Right lobe of liver (tissue), 6 donors: ENCODE data around the gene SELENOM. TPM values are rescaled to one million over a fixed set of nuclear protein-coding genes. Genes with fewer than 3 reads are reported as not detected.
"Not testable (repeated sequence)": the region's sequence is repeated elsewhere in the genome, so short reads cannot be mapped to it uniquely, and the experiment has no call there.

Source experiments
- ATAC-seq, 4 donors: fragments of 200-7000 bp; cut with Tn5 transposase; one replicate each; pipeline ENCODE4 v1.9.1; 2020; ENCODE audit warnings: mild to moderate bottlenecking in 4 of 4, moderate library complexity in 4 of 4
- DNase-seq, 3 donors: peaks; one replicate each; pipeline ENCODE4 v3.0.0-alpha.2; 2020
- H3K27ac ChIP-seq, 3 donors: fragments of 200-600 bp; one replicate each; pipeline ENCODE4 v1.8.0; 2022
- H3K27me3 ChIP-seq, 2 donors: fragments of 200-600 bp; one replicate each; pipeline ENCODE4 v1.8.0; 2022
- H3K36me3 ChIP-seq, 4 donors: fragments of 200-600 bp; sonication (generic) in 1 of 4; one replicate each; pipeline versions ENCODE4 v1.5.1 to v1.8.0; 2017 to 2022; ENCODE audit warnings: control low read depth in 1 of 4
- H3K4me1 ChIP-seq, 4 donors: fragments of 200-600 bp; sonication (generic) in 1 of 4; one replicate each; pipeline versions ENCODE4 v1.5.1 to v1.8.0; 2017 to 2022; ENCODE audit warnings: control low read depth in 1 of 4
- H3K4me3 ChIP-seq, 3 donors: fragments of 200-600 bp; one replicate each; pipeline ENCODE4 v1.8.0; 2022
- H3K9me3 ChIP-seq, 4 donors: fragments of 200-600 bp; sonication (generic) in 1 of 4; one replicate each; pipeline versions ENCODE4 v1.5.1 to v1.8.0; 2017 to 2022; ENCODE audit warnings: control low read depth in 1 of 4
- POLR2A ChIP-seq: fragments of 450-650 bp; IDR thresholded peaks from one replicate; pipeline ENCODE4 v1.6.1; 2017; ENCODE audit warnings: antibody characterized with exemption, mild to moderate bottlenecking
- WGBS: methylation state at CpG from one replicate; pipeline ENCODE4 v1.1.6; 2018; ENCODE audit warnings: low coverage, low lambda C conversion rate; ENCODE audit not compliant: insufficient coverage; ENCODE audit errors: missing lambda C conversion rate; 5-methylcytosine and 5-hydroxymethylcytosine counted together
- intact Hi-C, 2 donors: fragments of 100-400 bp; cut with DNase I; formaldehyde crosslinking; loops; one replicate each; pipeline versions ENCODE4 v1.11.2 to v1.14.1; 2022
- total RNA-seq, 6 experiments: library from RNA; depleted of rRNA in 2 of 6; stranded (reverse); fragments of >200 nt in 2 of 6; fragmentation: NEBNext Ultra II Directional in 3 of 6; extraction: Animal tissue kit (Norgen Biotek cat#: 25700) in 3 of 6; gene quantifications; one replicate each; pipeline versions ENCODE4 v1.1.0 to v1.2.4, GENCODE V29; 2016 to 2023
- TF ChIP-seq, protein P1 (sequence below), 4 donors: fragments of 200-600 bp in 3 of 4; fragments of 450-650 bp in 1 of 4; IDR thresholded peaks; one replicate each; pipeline versions ENCODE4 v1.5.1 to v1.8.0; 2016 to 2022; ENCODE audit warnings: antibody characterized with exemption in 4 of 4, mild to moderate bottlenecking in 2 of 4
- donor health status: DM: no; HTN: yes; CAD: no.
- donor health status: DM: no; HTN: no; CAD: no.
- donor health status: DM: no; HTN: no; CAD: no.
- donor health status: DM: no; HTN: yes; CAD: no.
- donor health status: DM: no; HTN: yes; CAD: no.

SELENOM gene
- total RNA-seq, 6 experiments from 2014 or later, result 4.7 to 52.0 (median 9.4) TPM

DNA sequence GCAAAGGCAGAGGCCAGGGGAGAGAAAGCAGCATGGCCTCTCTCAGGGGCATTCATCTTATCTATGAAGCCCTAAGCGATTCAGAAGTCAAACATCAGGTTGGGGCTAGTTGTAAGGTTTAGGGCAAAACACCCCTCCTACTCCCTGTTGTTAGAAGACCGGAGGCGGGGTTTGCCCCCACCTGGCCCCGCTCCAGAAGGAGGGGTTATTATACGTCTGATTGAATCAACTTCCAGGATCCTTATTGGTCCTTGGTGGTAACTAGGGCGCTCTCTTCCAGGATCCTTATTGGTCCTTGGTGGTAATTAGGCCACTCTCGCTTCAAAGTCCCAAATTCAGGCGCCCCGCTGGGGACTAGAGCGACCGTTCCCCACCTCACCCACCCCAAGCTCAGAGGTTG is 38.4 kb downstream of the SELENOM start:
- 55% methylated on average over 5 of the region's 11 CpGs for WGBS
- ATAC-seq (no peak), DNase-seq (no peak)
- no peaks in the 10 kb centered on the region for H3K9me3 ChIP-seq
- no peak overlapping the region for H3K27ac ChIP-seq
- no peaks in the 10 kb centered on the region for H3K27me3 ChIP-seq
- H3K4me3 ChIP-seq, result no peak overlapping the region
- intact Hi-C loops, result no loop called here
- TF ChIP-seq, protein P1, sequence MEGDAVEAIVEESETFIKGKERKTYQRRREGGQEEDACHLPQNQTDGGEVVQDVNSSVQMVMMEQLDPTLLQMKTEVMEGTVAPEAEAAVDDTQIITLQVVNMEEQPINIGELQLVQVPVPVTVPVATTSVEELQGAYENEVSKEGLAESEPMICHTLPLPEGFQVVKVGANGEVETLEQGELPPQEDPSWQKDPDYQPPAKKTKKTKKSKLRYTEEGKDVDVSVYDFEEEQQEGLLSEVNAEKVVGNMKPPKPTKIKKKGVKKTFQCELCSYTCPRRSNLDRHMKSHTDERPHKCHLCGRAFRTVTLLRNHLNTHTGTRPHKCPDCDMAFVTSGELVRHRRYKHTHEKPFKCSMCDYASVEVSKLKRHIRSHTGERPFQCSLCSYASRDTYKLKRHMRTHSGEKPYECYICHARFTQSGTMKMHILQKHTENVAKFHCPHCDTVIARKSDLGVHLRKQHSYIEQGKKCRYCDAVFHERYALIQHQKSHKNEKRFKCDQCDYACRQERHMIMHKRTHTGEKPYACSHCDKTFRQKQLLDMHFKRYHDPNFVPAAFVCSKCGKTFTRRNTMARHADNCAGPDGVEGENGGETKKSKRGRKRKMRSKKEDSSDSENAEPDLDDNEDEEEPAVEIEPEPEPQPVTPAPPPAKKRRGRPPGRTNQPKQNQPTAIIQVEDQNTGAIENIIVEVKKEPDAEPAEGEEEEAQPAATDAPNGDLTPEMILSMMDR (IDR thresholded peaks at IDR 0.05), result no peak
- TF ChIP-seq POLR2A, result no peak
- no peaks in the 10 kb centered on the region for H3K4me1 ChIP-seq
- no peaks in the 10 kb centered on the region for H3K36me3 ChIP-seq

DNA sequence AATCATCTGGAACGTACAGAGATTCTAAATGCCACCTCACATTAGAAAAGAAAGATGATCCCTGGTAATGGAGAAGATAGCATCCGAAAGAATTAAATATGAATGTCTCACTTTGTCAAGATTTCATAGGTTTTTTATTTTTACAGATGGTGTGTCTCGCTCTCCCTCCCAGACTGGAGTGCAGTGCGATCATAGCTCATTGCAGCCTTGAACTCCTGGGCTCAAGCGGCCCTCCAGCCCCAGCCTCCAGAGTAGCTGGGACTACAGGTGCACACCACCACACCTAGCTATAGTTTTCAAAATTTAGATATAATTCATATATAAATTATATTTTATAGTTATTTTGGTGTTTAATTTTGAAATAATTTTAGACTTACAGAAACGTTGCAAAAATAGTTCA is 43.0 kb downstream of the SELENOM start:
- no peak for DNase-seq
- Histone ChIP-seq H3K4me3 (no peak overlapping the region), H3K9me3 (no peaks in the 10 kb centered on the region), H3K4me1 (no peaks in the 10 kb centered on the region), H3K27me3 (no peaks in the 10 kb centered on the region), H3K27ac (no peak overlapping the region), H3K36me3 (no peaks in the 10 kb centered on the region)
- intact Hi-C loops, result no loop called here
- no peak for ATAC-seq
- TF ChIP-seq, protein P1 (IDR thresholded peaks at IDR 0.05), result no peak
- no peak for TF ChIP-seq POLR2A
- 87% methylated on average over 6 of the region's 6 CpGs for WGBS

DNA sequence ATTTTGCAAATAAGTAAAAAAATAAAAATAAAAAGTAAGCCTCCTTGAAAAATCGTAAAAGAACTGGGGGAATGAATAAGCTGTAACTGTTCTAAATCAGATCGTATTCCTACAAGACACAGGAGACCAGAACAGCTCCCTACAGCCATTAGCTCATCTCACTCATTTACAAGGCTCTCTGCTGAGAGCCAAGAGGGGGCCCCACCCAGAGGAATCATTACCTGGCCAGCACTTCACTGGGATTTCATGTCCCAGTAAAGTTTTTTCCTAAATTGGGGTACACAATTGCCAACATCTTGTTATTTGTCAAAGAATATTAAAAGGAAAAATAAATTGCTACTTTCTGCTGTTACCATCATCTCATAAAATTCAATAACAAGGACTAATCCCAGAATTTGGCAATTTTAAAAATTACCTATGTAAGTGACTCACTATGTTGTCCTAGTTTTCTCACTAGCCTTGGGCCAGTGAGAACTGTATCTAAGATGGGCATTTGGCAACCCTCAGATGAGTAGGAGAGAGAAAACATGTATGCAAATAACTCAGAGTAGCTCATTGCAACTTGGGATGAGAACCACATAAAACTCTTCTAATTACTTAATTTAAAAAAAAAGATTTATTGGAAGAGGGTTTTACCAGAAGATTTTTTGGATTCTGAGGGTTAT is 44.7 kb downstream of the SELENOM start:
- intact Hi-C loops, result no loop called here
- TF ChIP-seq POLR2A, result no peak
- TF ChIP-seq, protein P1 (IDR thresholded peaks at IDR 0.05), result no peak
- WGBS, result 72% methylated on average over 2 of the region's 2 CpGs
- no peak overlapping the region for H3K4me3 ChIP-seq
- DNase-seq (no peak), ATAC-seq (no peak)
- no peak overlapping the region for H3K27ac ChIP-seq
- H3K27me3 ChIP-seq, result no peaks in the 10 kb centered on the region
- no peaks in the 10 kb centered on the region for H3K9me3 ChIP-seq
- no peaks in the 10 kb centered on the region for H3K4me1 ChIP-seq
- H3K36me3 ChIP-seq, result no peaks in the 10 kb centered on the region

DNA sequence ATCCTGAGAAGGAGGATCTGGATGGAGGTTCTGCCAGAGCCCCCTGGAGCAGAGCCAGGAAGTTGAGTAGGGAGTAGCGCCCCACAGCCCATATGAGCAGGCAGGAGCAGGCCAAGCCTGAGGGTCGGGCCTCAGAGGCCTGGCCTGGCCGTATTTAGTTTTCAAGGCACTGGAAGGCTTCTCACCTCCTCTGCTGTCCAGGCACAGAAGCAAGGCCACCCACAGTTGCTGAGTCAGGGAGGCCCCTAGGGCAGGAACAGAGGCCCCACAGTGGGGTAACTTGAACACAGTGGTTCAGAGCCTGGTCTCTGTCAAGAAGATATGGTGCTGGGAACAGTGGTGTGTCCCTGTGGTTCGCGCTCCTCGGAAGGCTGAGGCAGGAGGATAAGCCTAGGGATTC is 47.7 kb downstream of the SELENOM start:
- ATAC-seq, result peak in 1 of 4 donors; percentile 20
- H3K9me3 ChIP-seq, result not testable (repeated sequence)
- 30% methylated on average over 2 of the region's 6 CpGs for WGBS

DNA sequence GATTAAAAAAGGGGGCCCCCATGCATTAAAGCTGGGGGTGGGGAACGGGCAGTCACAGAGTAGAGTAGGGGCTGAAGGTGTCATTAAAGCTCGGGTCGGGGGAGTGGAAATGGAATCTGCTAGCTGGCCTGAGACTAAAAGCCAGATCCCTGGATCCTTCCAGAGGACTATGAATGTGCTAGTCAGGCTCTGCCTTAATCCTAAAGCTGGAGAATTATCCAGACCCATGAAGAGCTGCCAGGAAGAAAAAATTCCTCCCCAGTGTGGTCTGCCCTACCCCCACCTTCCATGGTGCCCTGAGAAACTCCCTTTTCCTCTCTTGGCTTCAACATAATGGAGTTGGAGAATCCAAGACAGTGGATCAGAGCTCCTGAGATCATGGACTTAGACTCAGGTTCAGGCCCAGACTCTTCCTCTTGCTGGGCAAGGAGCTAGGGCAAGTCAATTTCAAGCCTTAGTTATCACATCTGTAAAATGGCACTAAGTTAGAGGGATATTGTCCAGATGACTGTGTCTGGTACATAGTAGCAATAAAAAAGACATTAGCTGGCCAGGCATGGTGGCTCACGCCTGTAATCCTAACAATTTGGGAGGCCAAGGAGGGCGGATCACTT is 50.3 kb downstream of the SELENOM start:
- intact Hi-C loops, result no loop called here
- Histone ChIP-seq H3K36me3 (no peaks in the 10 kb centered on the region), H3K9me3 (no peaks in the 10 kb centered on the region), H3K4me1 (no peaks in the 10 kb centered on the region), H3K27me3 (no peaks in the 10 kb centered on the region), H3K27ac (no peak overlapping the region), H3K4me3 (no peak overlapping the region)
- WGBS, result 56% methylated on average over 2 of the region's 5 CpGs
- no peak for DNase-seq
- no peak for ATAC-seq
- TF ChIP-seq POLR2A, result no peak
- TF ChIP-seq, protein P1 (IDR thresholded peaks at IDR 0.05), result no peak

More for the DNA sequence above, 47.7 kb downstream of the SELENOM start:
- intact Hi-C loops, H3K27ac ChIP-seq, H3K4me1 ChIP-seq, H3K4me3 ChIP-seq, DNase-seq, H3K27me3 ChIP-seq, H3K36me3 ChIP-seq: not testable (repeated sequence)
